ENCODE data around the gene DCST1.

The DCST1 gene

GRCh38 chr1:155043793-155044192, 10.2 kb downstream of the DCST1 start:
- Histone ChIP-seq H3K27me3 (ENCODE audit: insufficient read depth, poor library complexity, severe bottlenecking) (no peaks in the 10 kb centered on the region), H3K27ac (replicated peaks) (no peak overlapping the region), H3K4me3 (replicated peaks; ENCODE audit: insufficient read depth, low read length) (no peak overlapping the region)
- no peak for DNase-seq (ENCODE audit: low read depth in 1 of 2, low spot score in 1 of 2)
- TF ChIP-seq SPI1 (IDR thresholded peaks at IDR 0.05; ENCODE audit: borderline replicate concordance, low read depth) (no peak), REST (IDR thresholded peaks at IDR 0.05; ENCODE audit: insufficient replicate concordance, low read depth) (no peak), POLR2AphosphoS5 (IDR thresholded peaks at IDR 0.05; ENCODE audit: low read depth) (no peak), GABPA (IDR thresholded peaks at IDR 0.05; ENCODE audit: low read depth) (no peak), CTCF (IDR thresholded peaks at IDR 0.05; ENCODE audit: insufficient read depth, low read length) (no peak)

- Histone ChIP-seq H3K4me3 (replicated peaks; ENCODE audit: insufficient read depth, low read length) (no peak overlapping the region), H3K27ac (replicated peaks) (no peak overlapping the region), H3K27me3 (ENCODE audit: insufficient read depth, poor library complexity, severe bottlenecking) (no peaks in the 10 kb centered on the region)
- DNase-seq (ENCODE audit: low read depth in 1 of 2, low spot score in 1 of 2): no peak
- TF ChIP-seq REST (IDR thresholded peaks at IDR 0.05; ENCODE audit: insufficient replicate concordance, low read depth): no peak
- no peak for TF ChIP-seq SPI1 (IDR thresholded peaks at IDR 0.05; ENCODE audit: borderline replicate concordance, low read depth)
- no peak for TF ChIP-seq GABPA (IDR thresholded peaks at IDR 0.05; ENCODE audit: low read depth)
- TF ChIP-seq POLR2AphosphoS5 (IDR thresholded peaks at IDR 0.05; ENCODE audit: low read depth): no peak
- TF ChIP-seq CTCF (IDR thresholded peaks at IDR 0.05; ENCODE audit: insufficient read depth, low read length): no peak
Measured at GRCh38 chr1:155044365-155044764, 10.7 kb downstream of the DCST1 start.

- no peak for TF ChIP-seq GABPA (IDR thresholded peaks at IDR 0.05; ENCODE audit: low read depth)
- no peak for TF ChIP-seq SPI1 (IDR thresholded peaks at IDR 0.05; ENCODE audit: borderline replicate concordance, low read depth)
- no peak for TF ChIP-seq REST (IDR thresholded peaks at IDR 0.05; ENCODE audit: insufficient replicate concordance, low read depth)
- peak; percentile 74 for TF ChIP-seq CTCF (IDR thresholded peaks at IDR 0.05; ENCODE audit: insufficient read depth, low read length)
- no peak for TF ChIP-seq POLR2AphosphoS5 (IDR thresholded peaks at IDR 0.05; ENCODE audit: low read depth)
- H3K27ac ChIP-seq (replicated peaks): no peak overlapping the region
- no peak overlapping the region for H3K4me3 ChIP-seq (replicated peaks; ENCODE audit: insufficient read depth, low read length)
- H3K27me3 ChIP-seq (ENCODE audit: insufficient read depth, poor library complexity, severe bottlenecking): no peaks in the 10 kb centered on the region
- DNase-seq (ENCODE audit: low read depth in 1 of 2, low spot score in 1 of 2): peak; percentile 64 to 76
Measured at GRCh38 chr1:155044812-155045657, 11.4 kb downstream of the DCST1 start.
